Measurements from ENCODE around the gene UACA. TPM values are rescaled to one million over a fixed set of nuclear protein-coding genes. Genes with fewer than 3 reads are reported as not detected.
"Not testable (repeated sequence)": the region's sequence is repeated elsewhere in the genome, so short reads cannot be mapped to it uniquely, and the experiment has no call there.

UACA gene
- total RNA-seq, 1 experiment from 2014 or later, result 16.2 TPM

DNA sequence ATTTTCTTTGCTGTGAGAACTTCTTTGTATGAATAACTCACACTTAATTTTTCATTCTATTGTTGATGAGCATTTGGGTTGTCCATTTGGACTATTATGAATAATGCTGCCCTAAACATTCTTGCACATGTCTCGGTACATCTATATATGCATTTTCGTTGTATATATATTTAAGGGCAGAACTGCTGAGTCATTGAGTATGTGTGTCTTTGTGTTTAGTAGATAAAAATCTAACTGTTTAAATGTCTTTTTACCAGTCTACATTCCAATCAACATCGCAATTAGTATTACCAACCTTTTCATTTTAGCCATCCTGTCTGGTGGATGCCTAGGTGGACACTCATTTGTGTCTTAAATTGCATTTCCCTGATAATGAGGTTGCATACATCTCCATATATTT, 144.4 kb downstream of the UACA start:
- DNase-seq (ENCODE audit: low read depth), result no peak
- in situ Hi-C loops (cut with HindIII; ENCODE audit: low pct_unique_long_range_greater_than_20kb, low sequenced_read_pairs), result no loop called here

- DNase-seq (ENCODE audit: low read depth), result no peak
- in situ Hi-C loops (cut with HindIII; ENCODE audit: low pct_unique_long_range_greater_than_20kb, low sequenced_read_pairs), result no loop called here
These were observed 145.5 kb downstream of the UACA start for GRCh38 chr15:70617911-70618287.

- no peak for DNase-seq (ENCODE audit: low read depth)
- in situ Hi-C loops (cut with HindIII; ENCODE audit: low pct_unique_long_range_greater_than_20kb, low sequenced_read_pairs), result no loop called here
These were observed 146.1 kb downstream of the UACA start for GRCh38 chr15:70617076-70617910.

GRCh38 chr15:70616311-70616756, 147.0 kb downstream of the UACA start:
- DNase-seq (ENCODE audit: low read depth); in situ Hi-C loops (cut with HindIII; ENCODE audit: low pct_unique_long_range_greater_than_20kb, low sequenced_read_pairs): not testable (repeated sequence)

DNA sequence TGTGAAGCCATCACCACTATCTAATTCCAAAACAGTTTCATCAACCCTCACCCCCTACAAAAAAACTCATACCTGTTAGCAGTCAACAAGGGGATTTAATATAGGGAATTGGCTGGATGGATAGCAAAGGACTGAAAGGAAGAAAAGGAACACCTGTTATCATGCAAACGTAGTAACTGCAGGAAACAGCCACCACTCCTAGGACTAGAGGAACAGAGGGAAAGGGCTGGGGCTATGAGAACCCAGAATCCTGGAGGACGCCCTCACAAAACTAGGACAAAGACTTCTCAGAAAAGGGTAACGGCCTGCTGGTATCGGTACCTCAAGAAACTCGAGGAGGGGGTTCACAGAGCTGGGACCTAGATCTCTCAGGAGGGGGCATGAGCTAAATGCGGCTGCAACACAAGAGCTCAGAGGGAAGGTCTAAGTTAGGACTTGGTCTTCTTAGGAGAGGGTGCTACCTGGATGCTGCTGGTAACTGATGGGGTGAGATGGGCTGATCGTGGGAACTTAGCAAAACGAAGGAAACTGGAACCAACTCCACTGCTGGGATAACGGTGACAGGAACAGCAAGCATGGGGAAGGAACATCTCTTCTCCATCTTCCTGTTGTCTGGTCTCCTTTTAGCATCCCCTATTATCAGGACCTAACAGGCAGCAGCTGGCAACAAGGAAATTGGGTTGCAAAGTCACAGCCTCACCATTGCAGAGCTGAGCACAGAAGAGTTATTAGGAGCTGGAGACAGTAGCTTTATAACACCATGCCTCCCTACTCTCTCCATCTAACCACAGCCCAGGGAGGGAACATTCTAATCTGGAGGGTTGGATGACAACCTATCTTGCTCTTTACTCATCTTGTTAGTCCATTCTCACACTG, 147.7 kb downstream of the UACA start:
- no peak for DNase-seq (ENCODE audit: low read depth)
- in situ Hi-C loops (cut with HindIII; ENCODE audit: low pct_unique_long_range_greater_than_20kb, low sequenced_read_pairs), result no loop called here

GRCh38 chr15:70614221-70614620, 149.1 kb downstream of the UACA start:
- in situ Hi-C loops (cut with HindIII; ENCODE audit: low pct_unique_long_range_greater_than_20kb, low sequenced_read_pairs), result no loop called here

GRCh38 chr15:70613271-70613670, 150.1 kb downstream of the UACA start:
- no peak for DNase-seq (ENCODE audit: low read depth)

More at GRCh38 chr15:70614221-70614620, 149.1 kb downstream of the UACA start:
- DNase-seq (ENCODE audit: low read depth), result no peak

GRCh38 chr15:70611286-70611685, 152.1 kb downstream of the UACA start:
- DNase-seq (ENCODE audit: low read depth), result no peak
- in situ Hi-C loops (cut with HindIII; ENCODE audit: low pct_unique_long_range_greater_than_20kb, low sequenced_read_pairs), result no loop called here

More at GRCh38 chr15:70613271-70613670, 150.1 kb downstream of the UACA start:
- in situ Hi-C loops (cut with HindIII; ENCODE audit: low pct_unique_long_range_greater_than_20kb, low sequenced_read_pairs), result no loop called here

DNA sequence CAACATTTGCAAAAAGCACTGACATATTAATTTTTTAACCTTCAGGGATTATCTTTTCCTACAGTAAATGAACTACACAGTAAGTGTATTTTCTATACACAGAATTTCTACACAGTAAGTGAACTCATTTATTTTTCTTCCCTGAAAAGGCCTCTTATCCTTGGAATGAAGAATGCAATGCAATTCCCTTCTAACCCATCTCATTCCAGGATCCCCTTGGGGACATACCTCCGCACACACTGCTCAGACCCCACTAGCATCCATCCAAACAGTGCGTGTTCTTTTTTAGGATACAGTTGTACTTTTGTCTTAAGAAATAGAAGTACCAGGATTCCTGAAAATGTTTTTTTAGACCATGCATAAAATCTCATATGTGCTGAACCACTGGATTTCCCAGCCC, 152.8 kb downstream of the UACA start:
- DNase-seq (ENCODE audit: low read depth), result no peak
- in situ Hi-C loops (cut with HindIII; ENCODE audit: low pct_unique_long_range_greater_than_20kb, low sequenced_read_pairs), result no loop called here

DNA sequence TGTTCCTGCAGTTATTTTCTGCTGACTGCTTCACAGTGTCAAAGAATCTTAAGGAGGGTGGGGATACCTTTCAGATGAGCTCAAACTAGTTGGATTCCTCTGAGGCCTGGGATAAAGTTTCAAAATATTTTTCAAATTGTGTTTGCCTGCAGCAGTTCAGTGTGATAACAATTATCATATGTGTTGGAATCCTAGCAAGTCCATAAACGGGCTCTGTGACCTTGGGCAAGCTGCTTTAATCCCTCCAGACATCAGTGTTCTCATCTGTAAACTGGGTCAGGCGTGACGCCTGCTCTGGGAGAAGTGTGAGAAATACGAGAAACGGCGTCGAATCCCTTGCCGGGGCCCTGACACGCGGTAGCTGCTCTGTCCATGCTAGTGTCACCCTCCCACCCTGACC, 153.5 kb downstream of the UACA start:
- in situ Hi-C loops (cut with HindIII; ENCODE audit: low pct_unique_long_range_greater_than_20kb, low sequenced_read_pairs), result no loop called here
- no peak for DNase-seq (ENCODE audit: low read depth)

GRCh38 chr15:70608144-70608543, 155.2 kb downstream of the UACA start:
- no peak for DNase-seq (ENCODE audit: low read depth)
- in situ Hi-C loops (cut with HindIII; ENCODE audit: low pct_unique_long_range_greater_than_20kb, low sequenced_read_pairs), result no loop called here

GRCh38 chr15:70605606-70606410, 157.6 kb downstream of the UACA start:
- in situ Hi-C loops (cut with HindIII; ENCODE audit: low pct_unique_long_range_greater_than_20kb, low sequenced_read_pairs), result no loop called here
- DNase-seq (ENCODE audit: low read depth), result no peak

DNA sequence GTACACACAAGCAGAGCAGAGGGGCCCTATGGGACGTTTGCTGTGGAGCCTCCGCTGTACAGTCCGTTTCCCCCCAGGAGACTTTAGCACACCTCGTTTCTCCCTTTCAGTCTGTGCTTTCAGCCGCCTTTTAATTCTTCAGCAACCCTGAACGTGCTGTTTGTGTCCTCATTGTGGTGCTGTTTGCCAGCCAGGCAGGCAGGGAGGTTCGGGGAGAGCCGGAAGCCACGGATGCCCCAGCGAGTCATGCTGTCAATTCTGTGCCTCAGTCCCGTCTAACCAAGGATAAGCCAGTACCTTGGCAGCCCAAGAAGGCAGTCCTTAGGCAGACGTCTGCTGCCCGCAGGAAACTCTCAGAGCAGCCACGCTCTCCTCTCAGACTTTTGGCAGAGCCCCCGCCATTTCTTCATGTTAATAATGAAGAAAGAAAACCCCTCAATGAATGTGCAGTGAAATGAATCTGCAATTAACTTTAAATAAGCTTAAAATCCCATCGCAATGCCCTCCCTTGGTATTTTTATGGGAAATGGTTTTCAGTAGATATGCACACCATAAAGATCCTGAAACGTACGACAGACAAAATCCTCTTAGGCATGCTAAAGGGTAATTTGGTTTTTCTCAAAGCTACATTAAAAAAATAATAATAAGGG, 158.6 kb downstream of the UACA start:
- no peak for DNase-seq (ENCODE audit: low read depth)
- in situ Hi-C loops (cut with HindIII; ENCODE audit: low pct_unique_long_range_greater_than_20kb, low sequenced_read_pairs), result no loop called here

Other genes with a start within 250 kb of the UACA start
- gene LARP6, start 90.6 kb upstream of the UACA start, total RNA-seq (2014; rRNA removed; shearing (Covaris generic); ENCODE audit: low replicate concordance), result 35.4 and 41.0 TPM in 2 replicates
- gene THAP10, start 128.9 kb upstream of the UACA start, total RNA-seq (2014; rRNA removed; shearing (Covaris generic); ENCODE audit: low replicate concordance), result 7.2 and 11.1 TPM in 2 replicates
- gene LRRC49, start 129.3 kb upstream of the UACA start, total RNA-seq (2014; rRNA removed; shearing (Covaris generic); ENCODE audit: low replicate concordance), result 8.4 and 8.5 TPM in 2 replicates